ENCODE results near the gene SPACDR.
"Not testable (repeated sequence)": the region's sequence is repeated elsewhere in the genome, so short reads cannot be mapped to it uniquely, and the experiment has no call there.

Gene SPACDR

DNA sequence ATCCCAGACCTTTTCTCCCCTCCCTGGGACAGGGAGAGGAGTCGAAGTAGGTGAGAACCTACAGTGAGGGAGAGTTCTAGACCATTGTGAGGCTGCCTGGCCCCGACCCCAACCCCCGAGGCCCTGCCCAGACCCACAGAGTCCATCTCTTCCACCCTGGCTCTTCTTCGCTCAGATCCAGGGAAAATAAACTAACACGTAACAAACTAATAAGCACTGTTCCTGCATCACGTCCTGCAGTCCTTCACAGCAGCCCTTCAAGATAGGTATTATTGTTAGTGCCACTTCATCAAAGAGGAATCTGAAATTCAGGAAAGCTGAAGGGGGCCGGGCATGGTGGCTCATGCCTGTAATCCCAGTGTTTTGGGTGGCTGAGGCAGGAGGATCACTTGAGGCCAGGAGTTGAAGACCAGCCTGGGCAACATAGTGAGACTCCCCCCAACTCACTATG, at the start of gene SPACDR:
TSS of gene SPACDR (minus strand) at position 51 of the 451 bp plus-strand sequence. CDS start 235 bp downstream, outside the sequence.
- H3K27ac ChIP-seq (ENCODE audit: low read depth, low read length) = no peak within 1 kb of the TSS

GRCh38 chr7:100513212-100513810, 49.3 kb upstream of the SPACDR start:
- no peaks in the 10 kb centered on the region for H3K27me3 ChIP-seq (ENCODE audit: control insufficient read depth, insufficient read depth, low read length)
- no peak overlapping the region for H3K27ac ChIP-seq (ENCODE audit: low read depth, low read length)
- H3K9me3 ChIP-seq (ENCODE audit: control insufficient read depth, insufficient read depth, low read length) = no peaks in the 10 kb centered on the region
- no peaks in the 10 kb centered on the region for H3K36me3 ChIP-seq (ENCODE audit: control insufficient read depth, insufficient read depth, low read length)
- no peak overlapping the region for H3K4me3 ChIP-seq (ENCODE audit: low read depth, low read length)
- H3K4me1 ChIP-seq (ENCODE audit: control insufficient read depth, insufficient read depth, low read length) = no peaks in the 10 kb centered on the region
- H3K9ac ChIP-seq (ENCODE audit: low read depth, low read length) = no peak overlapping the region

More for the DNA sequence above, at the start of gene SPACDR:
- Histone ChIP-seq H3K27me3 (ENCODE audit: control insufficient read depth, insufficient read depth, low read length) (no peaks in the 10 kb centered on the region), H3K9me3 (ENCODE audit: control insufficient read depth, insufficient read depth, low read length) (no peaks in the 10 kb centered on the region), H3K4me1 (ENCODE audit: control insufficient read depth, insufficient read depth, low read length) (no peaks in the 10 kb centered on the region), H3K36me3 (ENCODE audit: control insufficient read depth, insufficient read depth, low read length) (no peaks in the 10 kb centered on the region), H3K4me3 (ENCODE audit: low read depth, low read length) (no peak within 1 kb of the TSS), H3K9ac (ENCODE audit: low read depth, low read length) (no peak within 1 kb of the TSS)

DNA sequence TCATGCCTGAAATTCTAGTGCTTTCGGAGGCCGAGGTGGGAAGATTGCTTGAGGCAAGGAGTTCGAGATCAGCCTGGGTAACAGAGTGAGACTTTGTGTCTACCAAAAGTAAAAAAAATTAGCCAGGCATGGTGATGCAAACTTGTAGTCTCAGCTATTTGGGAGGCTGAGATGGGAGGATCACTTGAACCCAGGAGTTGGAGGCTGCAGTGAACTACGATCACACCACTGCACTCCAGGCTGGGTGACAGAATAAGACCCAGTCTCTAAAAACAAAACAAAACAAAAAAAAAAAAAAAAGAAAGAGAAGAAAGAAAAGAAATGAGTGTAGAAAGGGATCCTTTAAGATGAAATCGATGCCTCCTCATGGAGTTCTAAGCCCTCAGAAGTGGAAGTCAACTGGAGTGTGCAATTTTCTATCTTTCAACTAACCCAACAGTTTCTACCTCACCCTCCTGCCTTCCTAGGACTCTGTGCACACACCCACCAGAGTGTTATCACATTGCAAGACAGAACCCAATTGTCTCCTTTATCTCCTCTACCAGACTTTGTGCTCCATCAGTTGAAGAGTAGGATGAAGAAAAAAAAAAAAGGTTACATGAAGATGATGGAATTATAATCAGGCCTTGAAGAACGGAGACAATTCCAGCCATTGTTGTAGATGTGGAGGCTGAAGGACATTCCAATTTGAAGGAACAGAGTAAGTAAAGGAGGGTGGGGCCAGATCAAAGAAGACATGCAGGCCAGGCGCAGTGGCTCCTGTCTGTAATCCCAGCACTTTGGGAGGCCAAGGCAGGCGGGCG, 46.6 kb upstream of the SPACDR start:
- no peaks in the 10 kb centered on the region for H3K4me1 ChIP-seq (ENCODE audit: control insufficient read depth, insufficient read depth, low read length)
- H3K9ac ChIP-seq (ENCODE audit: low read depth, low read length) = no peak overlapping the region
- H3K27me3 ChIP-seq (ENCODE audit: control insufficient read depth, insufficient read depth, low read length) = no peaks in the 10 kb centered on the region
- H3K27ac ChIP-seq (ENCODE audit: low read depth, low read length) = no peak overlapping the region
- no peaks in the 10 kb centered on the region for H3K36me3 ChIP-seq (ENCODE audit: control insufficient read depth, insufficient read depth, low read length)
- H3K9me3 ChIP-seq (ENCODE audit: control insufficient read depth, insufficient read depth, low read length) = no peaks in the 10 kb centered on the region
- no peak overlapping the region for H3K4me3 ChIP-seq (ENCODE audit: low read depth, low read length)

DNA sequence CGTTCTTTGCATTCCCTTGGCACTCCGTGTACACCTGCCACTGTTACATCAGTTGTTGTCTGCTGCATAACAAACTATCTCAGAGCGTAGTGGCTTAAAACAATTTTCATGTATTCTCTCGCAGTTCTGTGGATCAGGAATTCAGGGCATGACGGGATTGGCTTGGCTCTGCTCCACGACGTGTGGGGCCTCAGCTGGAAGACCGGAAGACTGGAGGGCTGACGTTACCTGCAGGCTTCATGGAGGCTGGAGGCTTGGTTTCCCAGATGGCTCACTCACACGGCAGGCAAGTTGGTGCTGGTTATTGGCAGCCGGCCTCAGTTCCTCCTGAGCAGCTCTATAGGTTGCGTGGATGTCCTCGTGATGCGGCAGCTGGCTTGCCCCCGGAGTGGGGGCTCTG, 45.2 kb upstream of the SPACDR start:
- no peak overlapping the region for H3K9ac ChIP-seq (ENCODE audit: low read depth, low read length)
- H3K9me3 ChIP-seq (ENCODE audit: control insufficient read depth, insufficient read depth, low read length) = no peaks in the 10 kb centered on the region
- H3K4me1 ChIP-seq (ENCODE audit: control insufficient read depth, insufficient read depth, low read length) = no peaks in the 10 kb centered on the region
- H3K27me3 ChIP-seq (ENCODE audit: control insufficient read depth, insufficient read depth, low read length) = no peaks in the 10 kb centered on the region
- no peak overlapping the region for H3K27ac ChIP-seq (ENCODE audit: low read depth, low read length)
- no peaks in the 10 kb centered on the region for H3K36me3 ChIP-seq (ENCODE audit: control insufficient read depth, insufficient read depth, low read length)
- H3K4me3 ChIP-seq (ENCODE audit: low read depth, low read length) = no peak overlapping the region

DNA sequence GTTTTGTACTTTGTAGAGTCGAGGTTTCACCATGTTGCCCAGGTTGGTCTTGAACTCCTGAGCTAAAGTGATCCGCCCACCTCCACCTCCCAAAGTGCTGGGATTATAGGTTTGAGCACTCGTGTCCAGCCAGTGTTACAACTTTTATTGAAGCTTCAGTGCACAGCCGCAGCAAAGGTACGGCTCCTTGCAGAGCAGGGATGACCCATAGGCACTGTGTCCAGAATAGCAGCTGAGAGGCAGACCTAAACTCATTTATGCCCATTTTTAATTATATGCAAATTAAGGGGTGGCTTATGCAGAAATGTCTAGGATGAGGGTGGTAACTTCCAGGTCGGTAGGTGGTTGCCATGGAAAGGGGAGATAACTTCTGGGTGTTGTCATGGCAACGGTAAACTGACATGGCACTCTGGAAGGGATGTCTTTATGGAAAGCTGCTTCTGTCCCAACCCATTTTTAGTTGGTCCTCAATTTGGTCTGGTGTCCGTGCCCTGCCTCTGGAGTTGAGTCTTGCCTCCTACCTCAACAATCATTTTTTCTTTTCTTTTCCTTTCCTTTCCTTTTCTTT, 42.4 kb upstream of the SPACDR start:
- no peaks in the 10 kb centered on the region for H3K9me3 ChIP-seq (ENCODE audit: control insufficient read depth, insufficient read depth, low read length)
- no peak overlapping the region for H3K27ac ChIP-seq (ENCODE audit: low read depth, low read length)
- no peaks in the 10 kb centered on the region for H3K27me3 ChIP-seq (ENCODE audit: control insufficient read depth, insufficient read depth, low read length)
- H3K4me3 ChIP-seq (ENCODE audit: low read depth, low read length) = no peak overlapping the region
- H3K36me3 ChIP-seq (ENCODE audit: control insufficient read depth, insufficient read depth, low read length) = no peaks in the 10 kb centered on the region
- H3K4me1 ChIP-seq (ENCODE audit: control insufficient read depth, insufficient read depth, low read length) = no peaks in the 10 kb centered on the region
- H3K9ac ChIP-seq (ENCODE audit: low read depth, low read length) = no peak overlapping the region

GRCh38 chr7:100504887-100505611, 41.0 kb upstream of the SPACDR start:
- H3K4me3 ChIP-seq (ENCODE audit: low read depth, low read length) = no peak overlapping the region

DNA sequence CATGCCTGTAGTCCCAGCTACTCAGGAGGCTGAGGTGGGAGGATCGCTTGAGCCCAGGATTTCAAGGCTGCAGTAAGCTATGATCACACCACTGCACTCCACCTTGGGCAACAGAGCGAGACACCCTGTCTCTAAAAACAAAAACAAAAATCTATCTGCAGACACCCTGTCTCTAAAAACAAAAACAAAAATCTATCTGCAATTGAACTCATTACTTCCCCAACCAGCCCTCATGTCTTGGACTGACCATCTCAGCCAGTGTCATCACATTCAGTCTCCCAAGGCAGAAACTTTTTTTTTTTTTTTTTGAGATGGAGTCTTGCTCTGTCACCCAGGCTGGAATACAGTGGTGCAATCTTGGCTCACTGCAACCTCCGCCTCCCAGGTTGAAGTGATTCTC, 40.0 kb upstream of the SPACDR start:
- H3K27me3 ChIP-seq (ENCODE audit: control insufficient read depth, insufficient read depth, low read length); H3K9ac ChIP-seq (ENCODE audit: low read depth, low read length); H3K36me3 ChIP-seq (ENCODE audit: control insufficient read depth, insufficient read depth, low read length); H3K4me1 ChIP-seq (ENCODE audit: control insufficient read depth, insufficient read depth, low read length); H3K9me3 ChIP-seq (ENCODE audit: control insufficient read depth, insufficient read depth, low read length); H3K4me3 ChIP-seq (ENCODE audit: low read depth, low read length); H3K27ac ChIP-seq (ENCODE audit: low read depth, low read length): not testable (repeated sequence)

More at GRCh38 chr7:100504887-100505611, 41.0 kb upstream of the SPACDR start:
- no peaks in the 10 kb centered on the region for H3K36me3 ChIP-seq (ENCODE audit: control insufficient read depth, insufficient read depth, low read length)
- H3K4me1 ChIP-seq (ENCODE audit: control insufficient read depth, insufficient read depth, low read length) = no peaks in the 10 kb centered on the region
- no peak overlapping the region for H3K9ac ChIP-seq (ENCODE audit: low read depth, low read length)
- H3K27me3 ChIP-seq (ENCODE audit: control insufficient read depth, insufficient read depth, low read length) = no peaks in the 10 kb centered on the region
- H3K9me3 ChIP-seq (ENCODE audit: control insufficient read depth, insufficient read depth, low read length) = no peaks in the 10 kb centered on the region
- no peak overlapping the region for H3K27ac ChIP-seq (ENCODE audit: low read depth, low read length)

DNA sequence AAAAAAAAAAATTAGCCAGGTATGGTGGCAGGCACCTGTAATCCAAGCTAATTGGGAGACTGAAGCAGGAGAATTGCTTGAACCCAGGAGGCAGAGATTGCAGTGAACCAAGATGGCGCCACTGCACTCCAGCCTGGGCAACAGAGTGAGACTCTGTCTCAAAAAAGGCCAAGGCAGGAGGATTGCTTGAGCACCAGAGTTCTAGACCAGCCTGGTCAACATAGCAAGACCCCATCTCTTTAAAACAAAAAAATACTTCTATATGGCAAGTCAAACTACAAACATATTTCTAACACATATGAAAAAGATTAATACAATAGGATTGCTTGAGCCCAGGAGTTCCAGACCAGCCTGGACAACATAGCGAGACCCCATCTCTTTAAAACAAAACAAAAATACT, 36.7 kb upstream of the SPACDR start:
- H3K9ac ChIP-seq (ENCODE audit: low read depth, low read length); H3K36me3 ChIP-seq (ENCODE audit: control insufficient read depth, insufficient read depth, low read length); H3K27me3 ChIP-seq (ENCODE audit: control insufficient read depth, insufficient read depth, low read length); H3K4me1 ChIP-seq (ENCODE audit: control insufficient read depth, insufficient read depth, low read length); H3K27ac ChIP-seq (ENCODE audit: low read depth, low read length); H3K9me3 ChIP-seq (ENCODE audit: control insufficient read depth, insufficient read depth, low read length); H3K4me3 ChIP-seq (ENCODE audit: low read depth, low read length): not testable (repeated sequence)

- Histone ChIP-seq H3K9me3 (ENCODE audit: control insufficient read depth, insufficient read depth, low read length) (no peaks in the 10 kb centered on the region), H3K4me1 (ENCODE audit: control insufficient read depth, insufficient read depth, low read length) (no peaks in the 10 kb centered on the region), H3K4me3 (ENCODE audit: low read depth, low read length) (no peak overlapping the region), H3K36me3 (ENCODE audit: control insufficient read depth, insufficient read depth, low read length) (no peaks in the 10 kb centered on the region), H3K27me3 (ENCODE audit: control insufficient read depth, insufficient read depth, low read length) (peaks cover 4% of the 10 kb centered on the region), H3K27ac (ENCODE audit: low read depth, low read length) (no peak overlapping the region), H3K9ac (ENCODE audit: low read depth, low read length) (no peak overlapping the region)
Measured at GRCh38 chr7:100496509-100496908, 32.4 kb upstream of the SPACDR start.

DNA sequence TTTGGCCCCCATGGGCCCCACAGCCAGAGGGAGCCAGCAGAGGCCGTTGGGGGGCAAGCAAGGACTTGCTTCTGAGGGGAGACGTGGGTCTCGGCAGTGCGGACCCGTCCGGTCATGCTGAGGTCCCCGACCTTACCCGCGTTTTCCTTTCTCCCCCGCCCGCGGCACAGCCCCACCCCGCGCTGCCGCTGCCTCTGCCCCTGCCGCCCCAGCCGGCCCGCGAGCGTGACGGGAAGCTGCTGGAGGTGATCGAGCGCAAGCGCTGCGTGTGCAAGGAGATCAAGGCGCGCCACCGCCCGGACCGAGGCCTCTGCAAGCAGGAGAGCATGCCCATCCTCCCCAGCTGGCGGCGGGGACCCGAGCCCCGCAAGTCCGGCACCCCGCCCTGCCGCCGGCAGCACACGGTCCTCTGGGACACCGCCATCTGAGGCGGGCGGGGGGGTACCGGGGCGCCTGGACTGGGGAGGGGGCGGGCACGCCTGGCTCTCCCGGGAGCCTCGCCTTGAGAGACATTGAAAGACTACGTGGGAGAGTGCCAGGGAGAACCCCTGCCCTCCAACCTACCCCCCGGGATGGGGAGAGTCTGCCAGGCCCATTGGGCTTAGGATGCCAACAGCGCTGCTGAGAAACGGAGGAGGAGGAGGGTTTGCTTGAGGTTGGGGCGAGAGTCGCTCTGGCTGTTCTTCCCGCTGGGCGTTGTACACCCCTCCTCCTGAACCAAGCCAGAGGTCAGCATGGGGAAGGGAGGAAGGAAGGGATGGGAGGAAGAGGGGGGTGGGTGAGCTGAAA, 29.6 kb upstream of the SPACDR start:
- Histone ChIP-seq H3K4me3 (ENCODE audit: low read depth, low read length) (peak overlapping the region; percentile 61), H3K9me3 (ENCODE audit: control insufficient read depth, insufficient read depth, low read length) (no peaks in the 10 kb centered on the region), H3K9ac (ENCODE audit: low read depth, low read length) (no peak overlapping the region), H3K27me3 (ENCODE audit: control insufficient read depth, insufficient read depth, low read length) (peaks cover 4% of the 10 kb centered on the region), H3K4me1 (ENCODE audit: control insufficient read depth, insufficient read depth, low read length) (peaks cover 5% of the 10 kb centered on the region; the same call in 1 of the 2 replicates), H3K27ac (ENCODE audit: low read depth, low read length) (no peak overlapping the region), H3K36me3 (ENCODE audit: control insufficient read depth, insufficient read depth, low read length) (no peaks in the 10 kb centered on the region)

Data from HUES48 (cell line).